HG03575 (cell line): Measurements from ENCODE around the gene FHIT.
A peak's percentile ranks its signal among the peaks of the same experiment; 100 is the strongest.
"Not testable (repeated sequence)": the region's sequence is repeated elsewhere in the genome, so short reads cannot be mapped to it uniquely, and the experiment has no call there.

ENCODE experiments used
- ATAC-seq: cut with Tn5 transposase; IDR thresholded peaks from one replicate; pipeline ENCODE4 v1.9.1; 2021; ENCODE audit not compliant: unreplicated experiment, insufficient number of reproducible peaks, low FRiP score; ENCODE audit errors: extremely low read depth

Gene FHIT

GRCh38 chr3:60720736-60721135, 530.5 kb downstream of the FHIT start:
- no peak for ATAC-seq

DNA sequence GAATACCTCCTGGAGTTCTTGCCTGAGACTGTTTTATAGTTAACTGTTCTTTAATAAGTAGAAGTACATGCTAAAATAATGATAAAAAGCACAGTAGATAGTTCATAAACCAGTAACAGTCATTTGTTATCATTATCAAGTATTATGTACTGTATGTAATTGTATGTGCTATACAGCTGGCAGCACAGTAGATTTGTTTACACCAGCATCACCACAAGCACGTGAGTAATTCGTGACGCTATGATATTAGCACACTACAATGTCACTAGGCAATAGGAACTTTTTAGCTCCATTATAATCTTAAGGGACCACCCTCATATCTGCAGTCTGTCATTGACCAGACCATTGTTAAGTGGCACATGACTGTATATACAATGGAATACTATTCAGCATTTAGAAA, 534.7 kb downstream of the FHIT start:
- ATAC-seq = no peak

- ATAC-seq = no peak
Measured at GRCh38 chr3:60708191-60708975, 542.9 kb downstream of the FHIT start.

DNA sequence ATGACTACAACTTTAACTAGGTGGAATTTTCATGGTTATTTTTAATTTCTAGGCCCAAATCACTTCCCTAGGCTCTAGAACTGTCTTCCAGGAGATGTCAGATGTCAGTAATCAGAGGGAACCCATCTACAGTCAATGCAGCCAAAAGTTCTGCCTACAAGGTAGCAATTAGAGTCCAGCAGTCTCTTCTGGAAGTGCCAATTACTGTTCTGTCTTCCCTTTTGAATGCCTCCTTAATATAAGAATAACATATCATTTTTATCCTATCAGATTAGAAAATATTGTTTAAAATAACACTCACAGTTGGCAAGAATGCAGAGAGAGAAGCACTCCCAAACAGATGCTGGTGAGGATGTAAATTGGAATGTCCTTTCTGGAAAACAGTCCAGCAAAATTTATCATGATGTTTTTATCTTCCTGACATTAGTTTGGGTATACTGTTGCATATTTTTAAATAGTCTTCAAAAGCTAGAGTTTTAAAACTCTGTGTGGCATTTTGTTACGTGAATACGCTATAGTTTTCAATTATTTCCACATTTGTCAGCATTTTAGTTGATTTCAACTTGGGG, 543.7 kb downstream of the FHIT start:
- no peak for ATAC-seq

GRCh38 chr3:60703956-60704736, 547.1 kb downstream of the FHIT start:
- no peak for ATAC-seq

DNA sequence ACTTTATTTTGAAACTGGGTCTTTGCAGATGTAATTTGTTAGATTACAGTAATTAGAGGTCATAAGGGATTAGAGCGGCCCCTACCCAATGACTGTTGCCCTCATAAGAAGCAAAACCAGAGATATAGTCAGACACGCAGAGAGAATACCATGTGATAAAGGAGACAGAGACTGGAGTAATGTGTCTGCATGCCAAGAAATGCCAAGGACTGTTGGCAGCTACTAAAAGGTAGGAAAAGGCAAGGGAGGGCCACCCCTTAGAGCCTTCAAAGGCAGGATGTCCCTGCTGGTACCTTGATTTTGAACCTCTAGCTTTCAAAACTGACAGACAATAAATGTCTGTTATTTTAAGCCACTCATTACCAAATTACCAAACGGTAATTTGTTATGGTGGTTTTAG, 548.2 kb downstream of the FHIT start:
- ATAC-seq = no peak

DNA sequence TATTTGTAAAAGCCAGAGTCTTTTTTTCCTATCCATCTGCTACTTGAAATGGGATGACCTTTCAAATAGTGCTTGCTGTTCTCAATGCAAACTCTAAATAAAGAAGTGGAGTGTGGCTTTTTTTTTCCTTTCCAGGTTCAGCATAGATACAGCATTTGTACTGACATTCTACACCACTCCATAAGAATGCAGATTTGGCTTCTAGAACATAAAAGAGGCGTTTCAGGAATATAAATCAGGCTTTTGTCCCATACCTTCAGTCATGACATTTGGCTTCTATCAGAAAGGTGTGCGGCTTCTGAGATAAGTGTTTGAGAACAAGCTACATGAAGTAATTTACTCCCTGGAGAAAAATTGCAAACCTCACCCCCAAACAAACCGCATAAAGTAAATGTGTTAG, 553.1 kb downstream of the FHIT start:
- ATAC-seq = no peak

GRCh38 chr3:60697132-60697531, 554.1 kb downstream of the FHIT start:
- ATAC-seq = no peak

DNA sequence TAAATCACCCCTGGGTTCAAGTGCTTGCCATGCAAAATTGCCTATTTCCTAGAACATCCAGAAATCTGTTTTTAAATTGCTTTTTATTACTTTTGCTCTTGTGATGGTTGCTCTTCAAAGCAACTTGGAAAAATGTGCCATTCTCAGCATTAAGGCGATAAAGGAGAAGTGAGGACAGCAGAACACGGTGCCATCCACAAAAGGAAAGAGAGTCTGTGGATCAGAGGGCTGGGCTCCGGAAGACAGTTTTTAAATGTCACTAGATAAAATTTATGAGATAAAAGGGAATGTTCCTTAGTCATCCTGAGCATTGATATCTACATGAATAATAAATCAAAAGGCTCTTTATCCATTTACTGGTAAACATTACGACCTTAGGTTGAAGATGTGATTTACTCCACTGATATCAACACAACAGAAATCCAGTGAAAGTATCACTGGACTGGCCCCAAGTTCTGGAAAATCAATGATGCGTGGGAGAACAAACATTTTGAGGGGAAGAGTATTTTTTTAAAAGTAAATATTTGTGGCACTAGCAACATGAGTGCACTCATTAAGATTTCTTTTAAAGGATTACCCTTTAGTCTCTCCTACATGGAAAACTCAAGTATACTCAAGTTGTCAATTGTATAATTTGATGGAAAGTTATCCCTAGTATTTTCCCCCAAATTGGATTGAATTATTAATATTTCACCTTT, 554.7 kb downstream of the FHIT start:
- no peak for ATAC-seq

DNA sequence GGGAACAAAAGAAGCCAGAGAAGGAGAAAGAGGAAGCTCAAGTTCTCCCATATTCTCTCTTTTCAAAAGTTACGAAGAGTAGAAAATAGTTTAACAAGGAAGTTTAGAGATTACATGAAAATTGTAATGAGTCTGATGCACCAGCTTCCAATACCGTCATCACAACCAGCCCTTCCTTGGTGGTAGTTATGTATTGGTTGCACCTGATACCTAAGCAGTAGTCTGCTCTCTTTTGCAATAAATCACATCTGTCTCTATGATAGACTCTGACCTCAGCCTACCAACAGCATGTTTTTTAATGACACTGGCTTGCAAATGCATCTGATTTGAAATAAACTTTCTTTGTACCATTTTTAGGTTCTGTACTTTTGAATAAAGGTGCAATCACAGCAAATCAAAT, 575.8 kb downstream of the FHIT start:
- no peak for ATAC-seq

- no peak for ATAC-seq
Measured at GRCh38 chr3:60674870-60675269, 576.4 kb downstream of the FHIT start.

- no peak for ATAC-seq
Measured at GRCh38 chr3:60673123-60673522, 578.1 kb downstream of the FHIT start.

DNA sequence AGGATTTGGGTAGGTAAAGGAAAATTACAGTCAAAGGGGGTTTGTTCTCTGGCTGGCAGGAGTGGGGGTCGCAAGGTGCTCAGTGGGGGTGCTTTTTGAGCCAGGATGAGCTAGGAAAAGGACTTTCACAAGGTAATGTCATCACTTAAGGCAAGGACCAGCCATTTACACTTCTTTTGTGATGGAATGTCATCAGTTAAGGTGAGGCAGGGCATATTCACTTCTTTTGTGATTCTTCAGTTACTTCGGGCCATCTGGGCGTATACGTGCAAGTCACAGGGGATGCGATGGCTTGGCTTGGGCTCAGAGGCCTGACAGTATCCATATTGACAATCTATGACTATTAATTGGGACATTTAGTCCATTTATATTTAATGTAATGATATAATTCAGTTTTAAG, 578.9 kb downstream of the FHIT start:
- ATAC-seq = not testable (repeated sequence)

- ATAC-seq = no peak
Measured at GRCh38 chr3:60669636-60670035, 581.6 kb downstream of the FHIT start.

- ATAC-seq = no peak
Measured at GRCh38 chr3:60660026-60660425, 591.2 kb downstream of the FHIT start.

- no peak for ATAC-seq
Measured at GRCh38 chr3:60659098-60659497, 592.2 kb downstream of the FHIT start.

DNA sequence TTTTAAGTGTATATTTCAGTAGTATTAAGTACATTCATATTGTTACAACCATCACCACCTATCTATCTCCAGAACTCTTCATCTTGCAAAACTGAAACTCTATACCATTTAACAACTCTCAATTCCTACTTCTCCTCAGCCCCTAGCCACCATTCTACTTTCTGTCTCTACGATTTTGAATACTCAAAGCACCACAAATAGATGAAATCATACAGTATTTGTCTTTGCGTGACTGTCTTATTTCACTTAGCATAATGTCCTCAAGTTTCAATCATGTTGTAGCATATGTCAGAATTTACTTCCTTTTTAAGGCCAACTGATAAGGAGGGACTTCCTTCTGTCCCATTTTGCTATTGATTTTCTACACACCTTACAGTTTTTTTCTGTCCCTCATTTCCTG, 593.3 kb downstream of the FHIT start:
- peak; percentile 79 for ATAC-seq

DNA sequence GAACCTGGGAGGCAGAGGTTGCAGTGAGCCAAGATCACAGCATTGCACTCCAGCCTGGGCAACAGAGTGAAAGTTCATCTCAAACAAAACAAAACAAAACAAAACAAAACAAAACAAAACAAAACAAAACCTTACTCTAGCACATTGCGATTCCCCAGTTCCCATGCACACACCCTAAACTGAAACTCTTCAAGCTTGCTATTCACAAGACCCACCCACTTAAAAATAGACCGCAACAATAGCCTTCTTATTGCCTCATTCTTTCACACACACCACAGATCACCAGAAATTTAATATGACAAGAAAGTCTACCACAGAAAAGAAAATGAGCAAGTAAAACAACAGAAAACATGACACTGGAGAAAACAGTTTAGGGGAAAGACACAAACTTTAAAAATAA, 598.4 kb downstream of the FHIT start:
- no peak for ATAC-seq

- no peak for ATAC-seq
Measured at GRCh38 chr3:60651799-60652198, 599.5 kb downstream of the FHIT start.

DNA sequence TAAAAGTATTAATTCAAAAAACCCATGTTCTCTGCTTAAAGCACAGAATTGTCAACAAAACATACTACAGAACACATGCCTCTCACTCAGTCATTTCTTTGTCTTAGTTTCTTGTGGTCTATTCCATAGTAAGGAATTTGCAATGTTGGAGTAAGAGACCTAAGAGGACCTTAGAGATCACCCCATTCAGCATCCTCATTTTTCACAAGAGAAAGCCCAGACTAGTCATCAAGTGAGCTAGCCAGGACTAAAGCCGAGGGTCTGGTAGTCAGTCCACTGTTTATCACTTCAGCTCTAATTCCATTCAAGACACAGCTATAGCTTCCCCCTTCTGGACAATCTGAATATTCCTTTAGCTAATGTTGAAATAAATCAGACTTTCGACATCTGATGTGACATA, 601.1 kb downstream of the FHIT start:
- ATAC-seq = no peak
